Astrocyte of the cerebellum (primary cell): Measurements from ENCODE around the gene WWOX.

Source experiments
- DNase-seq: peaks from one replicate; pipeline ENCODE4 v3.0.0-alpha.2; 2011; ENCODE audit warnings: low read depth
- H3K4me3 ChIP-seq: 2 replicates; pipeline ENCODE4 v1.5.1; 2011; ENCODE audit warnings: mild to moderate bottlenecking, low read depth, low read length, moderate library complexity
- CTCF ChIP-seq: IDR thresholded peaks from 2 replicates; pipeline ENCODE4 v1.5.1; 2012; ENCODE audit warnings: low read length, low read depth, moderate library complexity, mild to moderate bottlenecking; ENCODE audit errors: missing control alignments
- in situ Hi-C: cut with HindIII; loops from 2 replicates; pipeline ENCODE4 v1.10.0; 2017; ENCODE audit warnings: low sequenced_read_pairs

WWOX gene

GRCh38 chr16:78433116-78433515, 333.7 kb downstream of the WWOX start:
- no peak overlapping the region for H3K4me3 ChIP-seq
- no peak for DNase-seq
- no peak for TF ChIP-seq CTCF
- in situ Hi-C loops = no loop called here

- no peak for TF ChIP-seq CTCF
- in situ Hi-C loops = no loop called here
Measured at GRCh38 chr16:78434401-78434800, 334.9 kb downstream of the WWOX start.

GRCh38 chr16:78435260-78435659, 335.8 kb downstream of the WWOX start:
- in situ Hi-C loops = no loop called here
- TF ChIP-seq CTCF = no peak
- no peak for DNase-seq
- H3K4me3 ChIP-seq = no peak overlapping the region

More at GRCh38 chr16:78434401-78434800, 334.9 kb downstream of the WWOX start:
- H3K4me3 ChIP-seq = no peak overlapping the region
- no peak for DNase-seq

- in situ Hi-C loops = no loop called here
Measured at GRCh38 chr16:78436023-78436422, 336.6 kb downstream of the WWOX start.

GRCh38 chr16:78436846-78437245, 337.4 kb downstream of the WWOX start:
- DNase-seq = no peak
- in situ Hi-C loops = no loop called here

More at GRCh38 chr16:78436023-78436422, 336.6 kb downstream of the WWOX start:
- no peak for TF ChIP-seq CTCF
- no peak overlapping the region for H3K4me3 ChIP-seq
- no peak for DNase-seq

GRCh38 chr16:78437352-78437968, 338.0 kb downstream of the WWOX start:
- DNase-seq = no peak
- in situ Hi-C loops = no loop called here
- TF ChIP-seq CTCF = peak; percentile 93
- no peak overlapping the region for H3K4me3 ChIP-seq

More at GRCh38 chr16:78436846-78437245, 337.4 kb downstream of the WWOX start:
- no peak for TF ChIP-seq CTCF
- no peak overlapping the region for H3K4me3 ChIP-seq

- no peak for DNase-seq
- no peak for TF ChIP-seq CTCF
- H3K4me3 ChIP-seq = no peak overlapping the region
- in situ Hi-C loops = no loop called here
Measured at GRCh38 chr16:78438219-78438618, 338.8 kb downstream of the WWOX start.
